Mucosa of rectum (tissue), 2 donors: ENCODE data around the gene DHODH.

Source experiments
- H3K27ac ChIP-seq, 2 donors: one replicate each; pipeline ENCODE4 v1.7.0; 2013; ENCODE audit warnings: inconsistent platforms in 2 of 2, low read depth in 2 of 2, low read length in 2 of 2
- H3K27me3 ChIP-seq, 2 donors: one replicate each; pipeline ENCODE4 v1.7.0; 2013; ENCODE audit warnings: low read length in 2 of 2; ENCODE audit not compliant: control insufficient read depth in 2 of 2, insufficient read depth in 2 of 2
- H3K36me3 ChIP-seq, 2 donors: one replicate each; pipeline ENCODE4 v1.7.0; 2013; ENCODE audit warnings: low read length in 2 of 2; ENCODE audit not compliant: control insufficient read depth in 2 of 2, insufficient read depth in 2 of 2
- H3K4me1 ChIP-seq, 2 donors: one replicate each; pipeline ENCODE4 v1.7.0; 2013; ENCODE audit warnings: low read length in 2 of 2, mild to moderate bottlenecking in 1 of 2; ENCODE audit not compliant: control insufficient read depth in 2 of 2, insufficient read depth in 2 of 2
- H3K4me3 ChIP-seq, 2 donors: one replicate each; pipeline ENCODE4 v1.7.0; 2013; ENCODE audit warnings: low read length in 2 of 2
- H3K9ac ChIP-seq, 2 donors: one replicate each; pipeline ENCODE4 v1.7.0; 2013; ENCODE audit warnings: low read length in 2 of 2, low read depth in 1 of 2, mild to moderate bottlenecking in 1 of 2
- H3K9me3 ChIP-seq, 2 donors: one replicate each; pipeline ENCODE4 v1.7.0; 2013; ENCODE audit warnings: low read length in 2 of 2; ENCODE audit not compliant: control insufficient read depth in 2 of 2
- donor health status: healthy.
- donor health status: Normal muscosa, but diverticular disease.

DHODH gene

GRCh38 chr16:72008424-72009216, at the start of gene DHODH:
Gene DHODH, plus strand, starts transcription at chr16:72008744. Its CDS starts 21 bp downstream, at chr16:72008765.
- H3K9ac ChIP-seq: peak within 1 kb of the TSS; percentile 70 to 72
- no peaks in the 10 kb centered on the region for H3K9me3 ChIP-seq
- H3K27me3 ChIP-seq: no peaks in the 10 kb centered on the region
- H3K27ac ChIP-seq: peak within 1 kb of the TSS in 1 of 2 donors; percentile 25
- no peaks in the 10 kb centered on the region for H3K4me1 ChIP-seq
- peak within 1 kb of the TSS; percentile 90 to 98 for H3K4me3 ChIP-seq
- H3K36me3 ChIP-seq: peaks cover 3 to 5% of the 10 kb centered on the region in 2 donors

GRCh38 chr16:71961066-71962039, 47.2 kb upstream of the DHODH start:
- H3K4me3 ChIP-seq: no peak overlapping the region
- no peaks in the 10 kb centered on the region for H3K9me3 ChIP-seq
- no peak overlapping the region for H3K9ac ChIP-seq
- H3K27me3 ChIP-seq: no peaks in the 10 kb centered on the region
- no peaks in the 10 kb centered on the region for H3K36me3 ChIP-seq
- H3K27ac ChIP-seq: no peak overlapping the region
- no peaks in the 10 kb centered on the region for H3K4me1 ChIP-seq

GRCh38 chr16:71963125-71963875, 45.2 kb upstream of the DHODH start:
- Histone ChIP-seq H3K27ac (no peak overlapping the region), H3K4me3 (no peak overlapping the region)

GRCh38 chr16:71965223-71965622, 43.3 kb upstream of the DHODH start:
- Histone ChIP-seq H3K27ac (no peak overlapping the region), H3K36me3 (no peaks in the 10 kb centered on the region), H3K4me3 (no peak overlapping the region), H3K27me3 (no peaks in the 10 kb centered on the region), H3K4me1 (no peaks in the 10 kb centered on the region), H3K9me3 (no peaks in the 10 kb centered on the region), H3K9ac (no peak overlapping the region)

More at GRCh38 chr16:71963125-71963875, 45.2 kb upstream of the DHODH start:
- H3K4me1 ChIP-seq: no peaks in the 10 kb centered on the region
- H3K36me3 ChIP-seq: no peaks in the 10 kb centered on the region
- H3K9ac ChIP-seq: no peak overlapping the region
- H3K9me3 ChIP-seq: no peaks in the 10 kb centered on the region
- H3K27me3 ChIP-seq: no peaks in the 10 kb centered on the region

- Histone ChIP-seq H3K27ac (no peak overlapping the region), H3K4me3 (no peak overlapping the region), H3K9ac (no peak overlapping the region), H3K36me3 (no peaks in the 10 kb centered on the region), H3K4me1 (no peaks in the 10 kb centered on the region), H3K27me3 (no peaks in the 10 kb centered on the region), H3K9me3 (no peaks in the 10 kb centered on the region)
Measured at GRCh38 chr16:71966932-71967331, 41.6 kb upstream of the DHODH start.

GRCh38 chr16:71969353-71969752, 39.2 kb upstream of the DHODH start:
- no peaks in the 10 kb centered on the region for H3K36me3 ChIP-seq
- no peak overlapping the region for H3K9ac ChIP-seq
- no peaks in the 10 kb centered on the region for H3K9me3 ChIP-seq
- no peak overlapping the region for H3K27ac ChIP-seq
- no peak overlapping the region for H3K4me3 ChIP-seq
- no peaks in the 10 kb centered on the region for H3K27me3 ChIP-seq
- no peaks in the 10 kb centered on the region for H3K4me1 ChIP-seq

- Histone ChIP-seq H3K27me3 (no peaks in the 10 kb centered on the region), H3K36me3 (no peaks in the 10 kb centered on the region), H3K9me3 (no peaks in the 10 kb centered on the region), H3K4me3 (no peak overlapping the region), H3K9ac (no peak overlapping the region), H3K27ac (no peak overlapping the region), H3K4me1 (no peaks in the 10 kb centered on the region)
Measured at GRCh38 chr16:71971571-71971970, 37.0 kb upstream of the DHODH start.

GRCh38 chr16:71972356-71972755, 36.2 kb upstream of the DHODH start:
- H3K9me3 ChIP-seq: no peaks in the 10 kb centered on the region
- no peak overlapping the region for H3K9ac ChIP-seq
- no peaks in the 10 kb centered on the region for H3K36me3 ChIP-seq
- no peak overlapping the region for H3K27ac ChIP-seq
- H3K4me3 ChIP-seq: no peak overlapping the region
- no peaks in the 10 kb centered on the region for H3K4me1 ChIP-seq
- no peaks in the 10 kb centered on the region for H3K27me3 ChIP-seq

GRCh38 chr16:71973001-71973400, 35.5 kb upstream of the DHODH start:
- H3K9me3 ChIP-seq: no peaks in the 10 kb centered on the region
- H3K27ac ChIP-seq: no peak overlapping the region
- no peak overlapping the region for H3K9ac ChIP-seq
- H3K36me3 ChIP-seq: no peaks in the 10 kb centered on the region
- H3K27me3 ChIP-seq: no peaks in the 10 kb centered on the region
- H3K4me1 ChIP-seq: no peaks in the 10 kb centered on the region
- H3K4me3 ChIP-seq: no peak overlapping the region
